ENCODE data around the gene LRRC4C.

The LRRC4C gene

GRCh38 chr11:40139066-40139465 is 1320.4 kb downstream of the LRRC4C start:
- no peak for DNase-seq

GRCh38 chr11:40134820-40135570 is 1324.5 kb downstream of the LRRC4C start:
- no peak for DNase-seq

- DNase-seq: no peak
Observed at GRCh38 chr11:40133498-40133897, 1326.0 kb downstream of the LRRC4C start.

DNA sequence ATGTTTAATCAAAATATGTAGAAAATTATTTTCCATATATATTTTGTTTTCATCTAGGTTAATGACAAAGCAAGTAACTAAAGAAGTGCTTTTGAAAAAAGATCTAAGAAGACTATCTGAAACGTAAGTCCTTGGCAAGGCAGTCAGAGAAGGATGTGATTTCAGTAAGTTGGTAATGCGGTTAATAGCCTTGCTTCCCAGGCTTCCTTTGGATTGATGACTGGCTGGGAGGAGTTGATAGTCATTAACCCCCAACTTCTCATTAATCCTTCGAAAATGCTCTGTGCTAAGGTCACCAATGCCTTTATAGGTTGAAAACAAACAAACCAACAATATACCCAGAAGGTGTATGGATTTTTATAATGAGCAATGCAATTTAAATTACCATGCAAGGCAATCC is 1326.5 kb downstream of the LRRC4C start:
- no peak for DNase-seq

- DNase-seq: no peak
Observed at GRCh38 chr11:40130427-40130826, 1329.0 kb downstream of the LRRC4C start.

DNA sequence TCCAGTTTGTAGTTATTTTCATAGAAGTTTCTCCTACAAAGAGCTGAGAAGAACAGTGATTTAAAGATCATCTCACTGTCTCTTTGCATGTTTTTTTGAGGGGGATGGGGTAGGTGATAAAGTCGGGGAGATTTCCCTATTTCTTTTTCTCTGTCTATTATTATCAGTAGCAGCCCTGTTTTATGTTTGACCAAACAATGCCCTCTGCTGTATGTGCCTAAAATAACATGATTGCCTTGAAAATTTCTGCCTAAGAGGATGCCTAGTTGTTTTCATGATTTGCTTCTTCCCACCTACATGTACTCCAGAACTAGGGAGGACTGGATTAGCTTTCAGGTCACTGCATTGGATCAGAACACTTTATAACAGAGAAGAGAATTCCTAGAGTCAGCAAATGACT is 1330.2 kb downstream of the LRRC4C start:
- DNase-seq: no peak

DNA sequence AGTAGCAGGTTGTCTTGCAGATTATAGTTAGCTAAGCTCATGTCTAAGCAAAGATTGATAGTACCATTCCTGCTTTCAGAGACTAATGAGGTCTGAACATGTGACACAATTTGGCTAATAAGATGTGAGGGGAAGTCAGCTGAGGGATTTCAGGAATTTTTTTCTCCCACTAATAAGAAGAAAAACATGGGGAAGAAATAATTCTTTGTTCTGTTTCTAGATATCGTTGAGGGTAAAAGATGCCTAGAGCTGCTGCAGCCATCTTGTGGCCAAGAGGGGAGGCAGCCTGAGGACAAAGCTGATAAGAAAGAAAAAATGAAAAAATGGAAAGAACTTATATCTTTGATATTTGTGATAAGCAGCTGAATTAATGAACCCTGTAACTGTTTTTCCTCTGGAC is 1334.4 kb downstream of the LRRC4C start:
- peak; percentile 3 for DNase-seq

DNA sequence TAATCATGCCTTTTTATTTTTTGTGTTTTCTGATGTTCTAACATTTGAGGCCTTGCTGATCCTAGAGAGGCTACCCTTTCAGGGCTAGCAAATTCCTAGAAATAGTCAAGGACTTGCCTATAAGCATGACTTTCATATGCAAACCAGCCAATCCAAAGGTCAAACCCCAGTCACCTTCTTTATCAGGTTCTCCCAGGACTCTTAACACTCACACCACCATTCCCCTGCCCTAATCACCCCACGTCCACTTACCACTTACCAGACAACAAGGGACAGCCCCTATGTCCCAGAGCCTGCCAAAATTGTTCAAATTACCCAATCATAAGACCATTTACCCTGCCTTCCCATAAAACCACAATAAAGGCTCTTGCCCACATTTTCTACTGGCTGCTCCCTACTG is 1339.8 kb downstream of the LRRC4C start:
- DNase-seq: no peak

DNA sequence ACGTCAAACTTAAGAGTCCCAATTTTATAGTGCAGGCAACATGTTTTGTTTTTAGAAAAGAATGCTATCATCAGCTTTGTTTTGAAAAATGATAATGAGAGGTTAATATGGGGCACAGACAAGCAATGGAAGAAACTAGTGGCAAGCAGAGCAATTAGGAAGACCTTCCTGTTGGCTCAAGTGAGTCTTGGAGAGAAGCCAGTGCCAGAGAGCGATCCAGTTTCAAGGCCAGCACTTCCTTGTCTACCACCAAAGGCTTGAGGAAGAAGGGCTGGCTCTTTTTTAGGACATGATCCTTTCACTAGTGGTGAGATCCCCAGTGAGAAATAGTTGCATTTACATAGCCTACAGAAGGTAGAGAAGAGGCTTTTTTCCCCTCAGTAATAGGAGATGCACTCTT is 1340.7 kb downstream of the LRRC4C start:
- DNase-seq: no peak

DNA sequence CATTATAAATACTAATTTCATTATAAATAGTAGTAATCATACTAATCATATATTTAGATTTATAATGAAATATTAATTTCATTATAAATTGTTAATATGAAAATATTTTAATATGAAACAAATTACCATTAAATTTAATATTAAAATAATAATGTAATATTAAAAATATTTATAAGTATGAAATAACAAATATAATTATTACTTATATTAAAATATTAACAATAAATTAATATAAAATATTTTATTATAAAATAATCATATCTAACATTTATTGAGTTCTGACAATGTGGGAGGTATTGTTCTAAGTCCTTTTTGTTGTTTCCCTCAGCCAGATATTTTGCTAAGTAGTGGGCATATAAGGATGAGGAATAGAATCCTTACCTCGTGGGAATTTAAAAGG is 1341.4 kb downstream of the LRRC4C start:
- DNase-seq: no peak

GRCh38 chr11:40104941-40105550 is 1354.4 kb downstream of the LRRC4C start:
- no peak for DNase-seq

GRCh38 chr11:40100781-40101180 is 1358.7 kb downstream of the LRRC4C start:
- DNase-seq: no peak

DNA sequence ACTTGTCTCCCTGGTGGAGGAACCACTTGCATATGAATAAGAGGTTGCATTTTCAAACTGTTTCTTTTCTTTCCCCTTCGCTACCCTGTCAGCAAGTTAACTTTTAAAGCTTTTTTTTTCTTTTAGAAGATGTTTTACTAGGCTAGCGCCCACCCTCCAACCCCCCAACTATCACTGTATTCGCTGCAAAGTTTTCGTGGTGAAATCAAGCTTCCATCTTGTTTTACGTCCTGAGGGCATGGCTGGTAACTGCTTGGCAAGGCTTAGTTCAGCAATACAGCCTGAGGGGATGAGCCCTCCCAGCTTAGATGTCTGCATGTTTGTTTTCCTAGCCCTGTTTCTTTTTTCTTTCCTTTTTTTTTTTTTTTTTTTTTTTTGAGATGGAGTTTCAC is 1359.3 kb downstream of the LRRC4C start:
- no peak for DNase-seq

DNA sequence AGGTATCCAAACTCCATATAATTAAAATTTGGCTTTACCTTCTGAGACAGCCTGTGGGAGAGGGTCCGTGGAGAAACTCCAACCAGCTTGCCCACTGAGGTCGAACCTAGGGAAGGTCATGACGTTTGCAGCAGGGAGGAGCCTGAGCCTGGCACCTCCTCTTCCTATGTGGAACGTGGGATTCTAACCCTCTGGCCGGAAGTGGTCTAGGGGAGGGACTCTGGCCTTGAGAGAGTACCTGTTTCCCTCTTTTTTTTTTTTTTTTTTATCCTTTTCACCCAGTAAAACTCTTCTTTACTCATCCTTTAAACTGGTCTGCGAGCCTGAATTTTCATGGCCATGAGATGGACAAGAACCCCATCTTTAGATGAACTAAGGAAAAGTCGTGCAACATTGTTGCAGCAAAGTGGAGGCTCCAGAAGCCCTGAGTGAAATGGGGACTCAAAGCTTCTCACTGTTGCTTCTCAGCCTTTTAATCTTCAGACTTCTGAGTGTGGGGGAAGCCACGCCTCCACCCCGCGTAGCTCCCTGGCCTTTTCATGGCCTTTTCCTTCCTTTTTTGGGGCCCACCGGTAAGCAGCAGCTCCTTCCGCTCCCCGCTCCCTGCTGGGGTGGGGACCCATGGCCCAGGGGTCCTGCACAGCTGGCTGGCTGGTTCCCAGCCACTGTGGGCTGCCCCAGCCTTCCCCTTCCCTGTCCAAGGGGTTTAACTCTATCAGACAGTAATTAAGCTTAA is 1359.9 kb downstream of the LRRC4C start:
- DNase-seq: no peak

DNA sequence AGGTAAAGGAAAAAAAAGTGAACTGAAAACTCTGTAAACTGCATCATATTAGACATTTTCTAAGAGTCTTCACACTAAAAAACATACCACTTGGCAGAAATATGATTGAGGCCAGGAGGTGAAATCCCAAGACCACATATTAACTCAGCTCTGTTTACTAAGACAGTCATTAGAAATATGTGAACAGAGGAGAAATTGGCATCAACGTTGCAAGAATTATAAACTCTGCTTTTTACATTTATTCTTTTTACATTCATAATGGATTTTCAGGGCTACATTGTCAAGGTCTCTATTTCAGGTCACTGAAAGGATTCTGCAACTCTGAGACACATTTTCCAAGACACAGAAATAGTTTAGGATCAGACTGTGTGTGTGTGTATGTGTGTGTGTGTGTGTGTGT is 1364.0 kb downstream of the LRRC4C start:
- DNase-seq: no peak

DNA sequence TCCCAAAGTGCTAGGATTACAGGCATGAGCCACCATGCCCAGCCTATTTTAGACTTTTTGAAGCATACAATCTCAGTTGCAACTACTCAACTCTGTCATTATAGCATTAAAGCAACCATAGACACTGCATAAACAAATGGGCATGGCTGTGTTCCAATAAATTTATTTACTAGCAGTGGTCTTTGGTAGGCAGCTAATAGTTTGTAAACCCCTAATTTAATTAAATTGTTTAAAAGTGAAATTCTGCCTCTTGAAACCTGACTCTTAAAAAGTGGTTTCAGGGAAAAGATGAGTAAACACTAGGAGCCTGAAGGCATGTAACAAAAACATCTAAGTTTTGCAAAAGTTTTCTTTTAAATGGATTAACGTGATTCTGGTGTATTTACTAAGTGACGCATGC is 1364.5 kb downstream of the LRRC4C start:
- no peak for DNase-seq

DNA sequence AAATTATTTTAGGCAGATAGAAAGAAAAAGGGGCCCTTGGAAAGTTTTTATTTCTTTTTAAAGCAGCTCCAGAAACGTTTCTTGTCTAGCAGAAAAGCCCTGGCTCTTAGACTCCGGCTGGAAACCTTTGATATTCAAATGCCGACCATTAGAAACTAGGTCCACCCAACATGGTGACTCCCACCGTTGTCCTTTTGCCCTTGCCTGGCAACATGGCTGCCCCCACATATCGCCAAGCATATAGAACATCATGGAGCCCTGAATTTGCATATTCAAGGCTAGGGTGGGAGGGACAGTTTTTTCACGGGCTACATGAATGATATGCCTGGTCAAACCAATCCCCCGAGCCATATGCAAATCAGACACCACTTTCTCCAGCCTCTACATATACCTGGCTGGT is 1379.0 kb downstream of the LRRC4C start:
- DNase-seq: no peak
